Fibroblast of the aortic adventitia (primary cell): ENCODE measurements around the gene EEPD1. TPM values are rescaled to one million over a fixed set of nuclear protein-coding genes. Genes with fewer than 3 reads are reported as not detected.
A peak's percentile ranks its signal among the peaks of the same experiment; 100 is the strongest.

Experiments used
- DNase-seq: peaks from one replicate; pipeline ENCODE4 v3.0.0-alpha.2; 2010; ENCODE audit warnings: low read depth
- H3K4me3 ChIP-seq: 2 replicates; pipeline ENCODE4 v1.5.1; 2011; ENCODE audit warnings: low read depth, mild to moderate bottlenecking, control low read depth, low read length, moderate library complexity
- total RNA-seq: library from RNA; depleted of rRNA; stranded (reverse); fragments of >200 nt; gene quantifications from 2 replicates; pipeline ENCODE4 v1.2.3, GENCODE V29; 2012; ENCODE audit warnings: low replicate concordance
- TF ChIP-seq, protein P1 (sequence below): IDR thresholded peaks from 2 replicates; pipeline ENCODE4 v1.5.1; 2011; ENCODE audit warnings: mild to moderate bottlenecking, low read length, control low read depth, inconsistent platforms; ENCODE audit not compliant: insufficient read depth

EEPD1 gene
- total RNA-seq, 1 donor = 5.2 TPM

DNA sequence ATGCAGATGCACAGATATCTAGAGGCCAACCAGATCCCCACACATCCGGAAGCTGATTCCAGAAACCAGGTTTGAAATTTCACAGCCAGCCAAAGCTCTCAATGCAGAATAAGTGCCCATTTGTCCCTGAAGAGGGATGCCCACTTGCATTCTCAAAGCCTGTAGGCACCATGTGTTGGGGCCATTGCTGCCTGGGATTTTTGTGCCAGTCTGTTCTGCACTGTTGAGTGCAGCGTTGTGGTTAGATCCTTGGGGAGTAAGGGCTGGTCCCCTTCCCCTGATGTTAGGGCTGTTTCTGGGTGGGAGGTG is 62.4 kb downstream of the EEPD1 start:
- DNase-seq = no peak
- TF ChIP-seq, protein P1, sequence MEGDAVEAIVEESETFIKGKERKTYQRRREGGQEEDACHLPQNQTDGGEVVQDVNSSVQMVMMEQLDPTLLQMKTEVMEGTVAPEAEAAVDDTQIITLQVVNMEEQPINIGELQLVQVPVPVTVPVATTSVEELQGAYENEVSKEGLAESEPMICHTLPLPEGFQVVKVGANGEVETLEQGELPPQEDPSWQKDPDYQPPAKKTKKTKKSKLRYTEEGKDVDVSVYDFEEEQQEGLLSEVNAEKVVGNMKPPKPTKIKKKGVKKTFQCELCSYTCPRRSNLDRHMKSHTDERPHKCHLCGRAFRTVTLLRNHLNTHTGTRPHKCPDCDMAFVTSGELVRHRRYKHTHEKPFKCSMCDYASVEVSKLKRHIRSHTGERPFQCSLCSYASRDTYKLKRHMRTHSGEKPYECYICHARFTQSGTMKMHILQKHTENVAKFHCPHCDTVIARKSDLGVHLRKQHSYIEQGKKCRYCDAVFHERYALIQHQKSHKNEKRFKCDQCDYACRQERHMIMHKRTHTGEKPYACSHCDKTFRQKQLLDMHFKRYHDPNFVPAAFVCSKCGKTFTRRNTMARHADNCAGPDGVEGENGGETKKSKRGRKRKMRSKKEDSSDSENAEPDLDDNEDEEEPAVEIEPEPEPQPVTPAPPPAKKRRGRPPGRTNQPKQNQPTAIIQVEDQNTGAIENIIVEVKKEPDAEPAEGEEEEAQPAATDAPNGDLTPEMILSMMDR = no peak
- H3K4me3 ChIP-seq = no peak overlapping the region

DNA sequence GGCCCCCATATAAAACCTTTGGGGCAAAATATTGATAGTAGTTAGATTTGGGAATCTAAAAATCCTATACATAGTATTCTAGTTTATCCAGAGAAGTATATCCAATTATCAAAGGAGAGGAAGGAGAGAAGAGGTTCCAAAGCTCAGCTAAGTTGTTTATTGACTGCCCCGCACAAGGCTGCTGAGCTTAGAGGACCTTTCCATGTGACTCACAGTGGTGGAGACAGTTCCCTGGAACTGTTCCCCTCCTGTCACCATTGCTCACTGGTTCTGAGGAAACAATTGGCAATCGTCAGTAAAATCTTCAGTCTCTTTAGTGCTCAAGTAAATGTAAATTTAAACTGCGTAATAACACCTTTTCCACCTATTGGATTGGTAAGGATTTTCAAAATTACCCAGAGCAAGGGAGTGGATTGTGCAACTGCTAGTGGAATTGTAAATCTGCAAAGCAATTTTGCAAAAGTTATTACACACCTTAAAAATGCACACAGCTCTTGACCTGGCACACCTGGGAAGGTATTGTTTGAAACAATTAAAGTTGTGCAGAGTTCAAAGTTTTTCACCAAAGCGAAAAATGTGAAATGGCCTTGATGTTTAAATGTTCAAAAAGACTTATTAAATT is 63.1 kb downstream of the EEPD1 start:
- DNase-seq = peak; percentile 33
- H3K4me3 ChIP-seq = no peak overlapping the region

DNA sequence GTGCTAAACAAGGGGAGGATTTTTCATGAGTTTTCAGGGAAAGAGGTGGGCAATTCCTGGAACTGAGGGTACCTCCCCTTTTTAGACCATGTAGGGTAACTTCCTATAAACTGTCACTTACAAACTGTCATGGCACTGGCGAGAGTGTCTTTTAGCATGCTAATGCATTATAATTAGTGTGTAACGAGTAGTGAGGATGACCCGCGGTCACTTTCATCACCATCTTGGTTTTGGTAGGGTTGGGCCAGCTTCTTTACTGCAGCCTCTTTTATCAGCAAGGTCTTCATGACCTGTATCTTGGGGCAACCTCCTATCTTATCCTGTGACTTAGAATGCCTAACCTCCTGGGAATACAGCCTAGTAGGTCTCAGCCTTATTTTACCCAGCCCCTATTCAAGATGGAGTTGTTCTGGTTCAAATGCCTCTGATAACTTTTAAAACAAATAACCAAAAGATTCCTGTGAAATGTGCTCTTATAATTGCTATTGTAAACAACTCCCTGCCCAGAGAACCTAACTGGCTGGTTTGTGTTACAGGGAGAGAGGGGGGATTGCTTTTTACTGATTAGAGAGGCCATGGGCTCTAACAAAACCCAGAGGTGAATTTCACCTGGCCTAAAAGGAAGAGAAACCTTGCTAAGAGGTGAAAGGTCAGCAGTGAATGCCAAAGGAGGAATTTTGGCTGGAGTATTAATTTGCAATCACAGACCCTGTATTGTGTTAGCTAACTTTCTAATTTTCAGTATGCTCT is 64.3 kb downstream of the EEPD1 start:
- no peak overlapping the region for H3K4me3 ChIP-seq
- TF ChIP-seq, protein P1 = no peak
- no peak for DNase-seq

More for the DNA sequence above, 63.1 kb downstream of the EEPD1 start:
- TF ChIP-seq, protein P1 = no peak

- DNase-seq = no peak
- TF ChIP-seq, protein P1 = no peak
Observed at GRCh38 chr7:36217961-36218284, 64.9 kb downstream of the EEPD1 start.

GRCh38 chr7:36219429-36219828 is 66.4 kb downstream of the EEPD1 start:
- no peak overlapping the region for H3K4me3 ChIP-seq
- no peak for DNase-seq
- TF ChIP-seq, protein P1 = no peak

More at GRCh38 chr7:36217961-36218284, 64.9 kb downstream of the EEPD1 start:
- H3K4me3 ChIP-seq = no peak overlapping the region

DNA sequence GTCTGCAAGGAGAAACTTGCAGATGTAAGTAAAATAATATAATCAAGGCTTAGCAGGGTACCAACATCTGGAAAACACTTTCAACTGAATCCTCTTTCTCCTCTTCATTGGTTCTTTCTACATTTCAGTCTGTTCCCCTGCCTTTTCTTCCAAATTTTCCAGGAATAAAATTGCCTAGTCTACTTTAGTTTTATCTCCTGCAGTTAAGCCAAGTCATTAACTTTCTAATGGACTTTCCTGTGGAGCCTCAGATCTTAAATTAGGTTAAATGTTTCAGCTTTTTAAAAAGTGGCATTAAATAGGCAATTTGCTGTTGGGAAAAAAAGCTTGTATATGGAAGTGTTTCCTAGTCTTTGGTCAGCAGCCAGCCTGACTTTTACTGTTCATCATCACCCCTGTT is 70.8 kb downstream of the EEPD1 start:
- TF ChIP-seq, protein P1 = no peak
- no peak overlapping the region for H3K4me3 ChIP-seq
- DNase-seq = no peak
